PFSK-1 (cell line): ENCODE data around the gene DAB1.

Experiments used
- FOXP2 ChIP-seq: optimal IDR thresholded peaks from 2 replicates; pipeline ENCODE3; 2011; ENCODE audit warnings: borderline replicate concordance, control low read depth, inconsistent platforms; ENCODE audit not compliant: insufficient read depth; ENCODE audit errors: extremely low read length, extremely low read depth
- POLR2AphosphoS5 ChIP-seq: IDR thresholded peaks from 2 replicates; pipeline ENCODE4 v1.6.1; 2012; ENCODE audit warnings: low read depth, mild to moderate bottlenecking, control low read depth, low read length, moderate library complexity
- SIN3A ChIP-seq: IDR thresholded peaks from 2 replicates; pipeline ENCODE4 v1.6.1; 2012; ENCODE audit warnings: mild to moderate bottlenecking, low read length, moderate library complexity, borderline replicate concordance; ENCODE audit not compliant: insufficient read depth
- TAF1 ChIP-seq: IDR thresholded peaks from 2 replicates; pipeline ENCODE4 v1.6.1; 2012; ENCODE audit warnings: low read length, control low read depth, borderline replicate concordance; ENCODE audit not compliant: insufficient read depth
- TF ChIP-seq, protein P1 (sequence below), 2 experiments: IDR thresholded peaks; 2 replicates each; pipeline versions ENCODE4 v1.6.1 to v1.8.0; 2011 to 2012; ENCODE audit warnings: low read depth in 2 of 2, low read length in 2 of 2, control low read depth in 1 of 2, inconsistent platforms in 1 of 2, mild to moderate bottlenecking in 1 of 2, moderate library complexity in 1 of 2; ENCODE audit not compliant: insufficient read depth in 1 of 2

DAB1 gene

DNA sequence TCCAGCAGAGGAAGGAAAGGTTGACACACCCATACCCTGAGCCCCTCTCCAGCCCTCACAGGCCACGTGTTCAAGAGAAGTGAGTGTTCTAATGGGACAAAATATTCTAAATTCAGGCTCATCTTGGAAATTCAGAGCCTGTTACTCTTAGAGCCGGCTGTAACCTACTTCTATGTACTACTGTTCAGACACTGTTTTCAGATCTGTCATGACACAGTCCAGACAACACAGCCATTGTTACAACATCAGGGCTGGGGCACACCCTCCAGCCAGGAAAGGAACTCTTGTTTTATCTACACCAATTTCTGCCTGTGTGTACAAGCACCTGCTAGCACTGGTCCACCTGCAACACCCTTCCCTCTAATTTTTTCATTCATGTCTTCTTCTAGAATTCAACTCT is 312.7 kb downstream of the DAB1 start:
- TF ChIP-seq SIN3A (no peak), FOXP2 (no peak), TAF1 (no peak), POLR2AphosphoS5 (no peak)
- TF ChIP-seq, protein P1, sequence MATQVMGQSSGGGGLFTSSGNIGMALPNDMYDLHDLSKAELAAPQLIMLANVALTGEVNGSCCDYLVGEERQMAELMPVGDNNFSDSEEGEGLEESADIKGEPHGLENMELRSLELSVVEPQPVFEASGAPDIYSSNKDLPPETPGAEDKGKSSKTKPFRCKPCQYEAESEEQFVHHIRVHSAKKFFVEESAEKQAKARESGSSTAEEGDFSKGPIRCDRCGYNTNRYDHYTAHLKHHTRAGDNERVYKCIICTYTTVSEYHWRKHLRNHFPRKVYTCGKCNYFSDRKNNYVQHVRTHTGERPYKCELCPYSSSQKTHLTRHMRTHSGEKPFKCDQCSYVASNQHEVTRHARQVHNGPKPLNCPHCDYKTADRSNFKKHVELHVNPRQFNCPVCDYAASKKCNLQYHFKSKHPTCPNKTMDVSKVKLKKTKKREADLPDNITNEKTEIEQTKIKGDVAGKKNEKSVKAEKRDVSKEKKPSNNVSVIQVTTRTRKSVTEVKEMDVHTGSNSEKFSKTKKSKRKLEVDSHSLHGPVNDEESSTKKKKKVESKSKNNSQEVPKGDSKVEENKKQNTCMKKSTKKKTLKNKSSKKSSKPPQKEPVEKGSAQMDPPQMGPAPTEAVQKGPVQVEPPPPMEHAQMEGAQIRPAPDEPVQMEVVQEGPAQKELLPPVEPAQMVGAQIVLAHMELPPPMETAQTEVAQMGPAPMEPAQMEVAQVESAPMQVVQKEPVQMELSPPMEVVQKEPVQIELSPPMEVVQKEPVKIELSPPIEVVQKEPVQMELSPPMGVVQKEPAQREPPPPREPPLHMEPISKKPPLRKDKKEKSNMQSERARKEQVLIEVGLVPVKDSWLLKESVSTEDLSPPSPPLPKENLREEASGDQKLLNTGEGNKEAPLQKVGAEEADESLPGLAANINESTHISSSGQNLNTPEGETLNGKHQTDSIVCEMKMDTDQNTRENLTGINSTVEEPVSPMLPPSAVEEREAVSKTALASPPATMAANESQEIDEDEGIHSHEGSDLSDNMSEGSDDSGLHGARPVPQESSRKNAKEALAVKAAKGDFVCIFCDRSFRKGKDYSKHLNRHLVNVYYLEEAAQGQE (IDR thresholded peaks at IDR 0.05; ENCODE audit: insufficient read depth in 1 of 2, low read depth in 2 of 2, low read length in 2 of 2) = no peak

DNA sequence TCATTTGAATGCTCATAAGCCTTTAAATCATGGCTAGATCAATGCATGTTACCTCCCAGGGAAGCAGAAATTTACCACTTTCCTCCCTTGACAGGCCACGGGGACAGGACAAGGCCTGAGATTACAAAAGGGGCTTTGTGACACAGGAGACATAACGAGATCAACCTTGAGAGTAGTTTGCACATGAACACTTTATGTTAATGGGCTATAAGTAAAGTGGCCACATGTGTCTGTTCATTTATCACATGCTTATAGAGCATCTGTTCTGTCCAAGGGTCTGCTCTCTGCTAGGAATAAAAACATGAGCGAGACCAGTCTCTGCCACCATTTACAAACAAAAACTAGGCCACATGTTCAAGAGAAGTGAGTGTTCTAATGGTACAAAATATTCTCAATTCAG is 314.0 kb downstream of the DAB1 start:
- TF ChIP-seq TAF1 (no peak), FOXP2 (no peak), SIN3A (no peak)

DNA sequence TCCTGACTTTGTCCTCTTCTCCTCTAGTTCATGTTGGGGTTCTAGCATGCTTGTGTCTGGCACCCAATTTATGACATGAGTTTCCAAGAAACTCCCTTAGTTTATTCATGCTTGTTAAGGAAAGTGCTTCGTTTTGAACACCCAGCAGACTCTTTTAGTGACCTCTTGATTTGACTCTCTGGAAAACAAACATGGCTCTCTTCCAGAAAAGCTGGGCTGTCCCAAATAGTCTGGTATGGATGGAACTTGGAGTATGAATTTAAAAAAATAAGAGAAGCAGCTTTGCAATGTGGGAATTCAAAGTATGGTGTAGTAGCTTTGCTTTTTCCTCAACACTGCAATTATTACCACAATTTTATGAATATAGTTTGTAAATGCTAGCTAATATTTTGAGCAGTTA is 314.6 kb downstream of the DAB1 start:
- no peak for TF ChIP-seq TAF1

DNA sequence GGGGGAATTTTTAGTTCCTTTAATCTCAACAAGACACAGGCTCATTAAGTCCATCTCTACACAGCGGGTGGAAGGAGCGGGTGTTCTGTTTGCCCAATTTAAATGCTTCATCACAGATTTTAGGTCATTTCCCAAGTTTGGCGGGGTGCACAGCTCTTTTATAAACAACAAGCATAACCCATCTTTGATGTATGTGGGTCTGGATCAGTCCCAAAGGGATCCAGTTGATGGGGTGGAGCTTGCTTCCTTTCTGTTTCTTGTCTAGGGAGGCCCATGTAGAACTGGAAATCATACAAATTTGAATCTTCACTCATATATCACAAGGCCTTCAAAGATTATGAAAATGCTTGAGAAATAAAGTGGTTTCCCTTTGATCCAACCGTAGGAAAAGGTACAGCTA is 317.6 kb downstream of the DAB1 start:
- TF ChIP-seq FOXP2 (no peak), TAF1 (no peak), POLR2AphosphoS5 (no peak), SIN3A (no peak)
- TF ChIP-seq, protein P1 (IDR thresholded peaks at IDR 0.05; ENCODE audit: insufficient read depth in 1 of 2, low read depth in 2 of 2, low read length in 2 of 2) = no peak

DNA sequence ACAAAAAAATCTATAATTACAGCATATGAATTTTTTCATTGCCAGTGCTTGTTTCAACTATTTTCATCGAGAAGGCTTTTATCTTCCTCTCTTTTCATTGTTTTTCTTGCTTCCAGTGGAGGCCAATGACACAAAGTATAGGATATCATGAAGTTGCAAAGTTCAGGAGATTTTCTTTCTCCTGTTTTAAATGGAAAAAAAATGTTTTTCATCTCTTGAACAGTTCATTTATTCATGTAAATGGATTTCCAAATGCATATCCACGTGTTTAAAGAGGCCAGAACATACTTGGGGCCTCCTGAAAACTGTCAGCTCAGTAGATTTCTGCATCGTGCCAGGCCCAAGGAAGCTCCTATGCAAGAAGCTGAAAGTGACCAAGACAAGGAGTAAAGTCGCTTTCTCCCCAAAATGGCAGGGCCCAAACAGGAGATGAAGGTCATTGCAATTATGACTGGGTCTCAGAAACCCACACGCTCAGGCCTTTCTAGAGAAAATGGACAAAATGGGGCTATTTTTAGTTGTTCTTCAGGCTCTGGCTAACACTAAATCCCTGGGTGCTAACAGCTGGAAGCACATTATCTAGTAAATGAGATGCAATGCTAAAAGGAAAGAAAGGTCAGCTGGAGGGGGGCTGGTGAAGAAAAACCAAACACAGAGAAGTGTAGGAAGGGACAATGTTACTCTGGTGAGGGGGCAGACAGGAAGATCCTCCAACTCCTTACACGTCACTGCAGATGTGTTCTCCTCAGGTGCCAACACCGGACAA is 321.1 kb downstream of the DAB1 start:
- no peak for TF ChIP-seq FOXP2

DNA sequence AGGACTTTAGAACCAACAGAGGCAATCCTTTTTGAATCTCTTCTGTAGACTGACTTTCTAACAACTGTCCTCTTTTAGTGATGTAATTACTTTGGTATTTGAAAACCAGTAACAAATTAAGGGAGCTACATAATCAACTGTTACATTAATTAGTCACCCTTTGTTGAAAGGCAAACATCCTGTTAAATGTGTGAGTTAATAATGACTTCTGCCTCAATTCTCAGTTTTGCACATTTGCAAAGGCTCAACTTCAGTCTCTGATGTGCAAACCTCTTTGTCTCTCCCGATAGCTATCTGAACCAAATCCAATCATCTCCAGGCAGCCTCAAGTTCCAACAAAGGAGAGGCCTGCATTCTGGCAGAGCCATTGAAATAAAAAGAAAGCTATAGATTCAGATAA is 322.7 kb downstream of the DAB1 start:
- TF ChIP-seq SIN3A (no peak), POLR2AphosphoS5 (no peak), FOXP2 (no peak)
- TF ChIP-seq, protein P1 (IDR thresholded peaks at IDR 0.05; ENCODE audit: insufficient read depth in 1 of 2, low read depth in 2 of 2, low read length in 2 of 2) = no peak

DNA sequence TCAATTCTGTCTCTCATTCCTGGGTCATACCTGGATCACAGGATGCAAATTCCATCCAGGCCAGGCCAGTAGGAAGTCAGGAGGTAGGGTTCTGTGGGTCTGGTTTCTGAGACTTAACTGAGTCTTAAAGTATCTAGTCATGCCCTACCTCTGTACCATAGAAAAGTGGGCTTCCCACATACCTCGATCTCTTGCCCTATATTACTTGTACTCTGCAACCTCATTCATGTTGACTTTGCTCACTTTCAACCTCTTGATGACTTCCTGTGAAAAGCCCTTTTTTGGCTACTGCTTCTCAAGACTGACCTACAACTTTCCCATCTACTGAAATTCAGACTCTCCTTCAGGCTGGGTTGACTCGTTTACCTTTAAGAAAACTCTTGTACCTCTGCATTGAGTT is 329.1 kb downstream of the DAB1 start:
- TF ChIP-seq POLR2AphosphoS5 (no peak), SIN3A (no peak), FOXP2 (no peak), TAF1 (no peak)
- TF ChIP-seq, protein P1 (IDR thresholded peaks at IDR 0.05; ENCODE audit: insufficient read depth in 1 of 2, low read depth in 2 of 2, low read length in 2 of 2) = no peak
